SU-DHL-6 (cell line): ENCODE data around the gene RORB.

Source experiments
- H2AFZ ChIP-seq: fragments of 200-600 bp; sonication (generic); 2 replicates; pipeline ENCODE4 v1.6.1; 2014; ENCODE audit warnings: low read depth, mild to moderate bottlenecking, moderate library complexity, mixed read lengths, antibody characterized with exemption, low read length; ENCODE audit not compliant: severe bottlenecking
- H3F3A ChIP-seq: fragments of 200-600 bp; shearing (Covaris generic); 2 replicates; pipeline ENCODE4 v1.6.0; 2016; ENCODE audit warnings: antibody characterized with exemption, mild to moderate bottlenecking; ENCODE audit not compliant: insufficient read depth
- H3K27ac ChIP-seq: fragments of 200-600 bp; sonication (generic); 2 replicates; pipeline ENCODE4 v1.5.1; 2016; ENCODE audit warnings: low read depth, mild to moderate bottlenecking, low read length, moderate library complexity, mixed read lengths
- H3K27me3 ChIP-seq: fragments of 200-600 bp; sonication (generic), shearing (Covaris generic); 2 replicates; pipeline ENCODE4 v1.6.0; 2014; ENCODE audit warnings: mild to moderate bottlenecking, low read length
- H3K36me3 ChIP-seq: fragments of 200-600 bp; sonication (generic); 2 replicates; pipeline ENCODE4 v1.6.1; 2014; ENCODE audit warnings: mild to moderate bottlenecking, low read length, mixed read lengths
- H3K4me2 ChIP-seq: fragments of 300-600, 200-600 bp; shearing (Covaris generic), sonication (generic); 2 replicates; pipeline ENCODE4 v1.6.0; 2014; ENCODE audit warnings: low read length, low read depth, mild to moderate bottlenecking; ENCODE audit not compliant: poor library complexity, severe bottlenecking
- H3K4me3 ChIP-seq: fragments of 200-600 bp; sonication (generic); 2 replicates; pipeline ENCODE4 v1.5.1; 2014; ENCODE audit warnings: antibody characterized with exemption, low read length, mild to moderate bottlenecking, mixed read lengths; ENCODE audit not compliant: insufficient read depth, poor library complexity, severe bottlenecking
- H3K79me2 ChIP-seq: fragments of 200-600 bp; sonication (generic); 2 replicates; pipeline ENCODE4 v1.6.1; 2014; ENCODE audit warnings: mild to moderate bottlenecking, low read length, moderate library complexity; ENCODE audit not compliant: insufficient read depth
- H3K9ac ChIP-seq: fragments of 200-600 bp; sonication (generic); 2 replicates; pipeline ENCODE4 v1.7.0; 2014; ENCODE audit warnings: mild to moderate bottlenecking, low read length
- H3K9me2 ChIP-seq: fragments of 200-600 bp; sonication (generic); replicated peaks from 2 replicates; pipeline ENCODE4 v1.6.1; 2014; ENCODE audit warnings: low read length; ENCODE audit not compliant: insufficient read depth
- H3K9me3 ChIP-seq: fragments of 200-600 bp; sonication (generic); 2 replicates; pipeline ENCODE4 v1.6.1; 2014; ENCODE audit warnings: low read length, mixed read lengths; ENCODE audit not compliant: insufficient read depth
- H4K20me1 ChIP-seq: fragments of 200-600 bp; sonication (generic); 2 replicates; pipeline ENCODE4 v1.6.1; 2014; ENCODE audit warnings: low read depth, mild to moderate bottlenecking, antibody characterized with exemption, low read length, moderate library complexity, mixed read lengths
- CTCF ChIP-seq: fragments of 200-600 bp; sonication (generic); IDR thresholded peaks from one replicate; pipeline ENCODE4 v1.5.1; 2017; ENCODE audit warnings: antibody characterized with exemption, mild to moderate bottlenecking, low read length, moderate library complexity; ENCODE audit not compliant: insufficient read depth, poor library complexity, severe bottlenecking
- EZH2phosphoT487 ChIP-seq: fragments of 200-600 bp; sonication (generic), shearing (Covaris generic); conservative IDR thresholded peaks from 2 replicates; pipeline ENCODE4 v1.6.1; 2018; ENCODE audit warnings: mild to moderate bottlenecking, antibody characterized with exemption, low read length, moderate library complexity, mixed read lengths

RORB gene

GRCh38 chr9:74630228-74630627, 133.1 kb downstream of the RORB start:
- H3K9me2 ChIP-seq: no peaks in the 10 kb centered on the region
- TF ChIP-seq CTCF (no peak), EZH2phosphoT487 (no peak)
- H3K27ac ChIP-seq: no peak overlapping the region
- H3K36me3 ChIP-seq: no peaks in the 10 kb centered on the region
- H2AFZ ChIP-seq: no peak overlapping the region
- no peak overlapping the region for H3K9ac ChIP-seq
- no peaks in the 10 kb centered on the region for H4K20me1 ChIP-seq
- H3K9me3 ChIP-seq: no peaks in the 10 kb centered on the region
- no peak overlapping the region for H3K4me2 ChIP-seq
- no peaks in the 10 kb centered on the region for H3F3A ChIP-seq
- H3K27me3 ChIP-seq: no peaks in the 10 kb centered on the region
- no peak overlapping the region for H3K4me3 ChIP-seq
- no peaks in the 10 kb centered on the region for H3K79me2 ChIP-seq

GRCh38 chr9:74639112-74639511, 142.0 kb downstream of the RORB start:
- Histone ChIP-seq H3K79me2 (no peaks in the 10 kb centered on the region), H3K9me3 (no peaks in the 10 kb centered on the region)

GRCh38 chr9:74642376-74642775, 145.2 kb downstream of the RORB start:
- H3K9me2 ChIP-seq: no peaks in the 10 kb centered on the region
- H3K4me3 ChIP-seq: no peak overlapping the region
- H3K27ac ChIP-seq: no peak overlapping the region
- no peak overlapping the region for H3K4me2 ChIP-seq
- no peaks in the 10 kb centered on the region for H3F3A ChIP-seq
- no peak overlapping the region for H3K9ac ChIP-seq
- no peaks in the 10 kb centered on the region for H3K36me3 ChIP-seq
- no peaks in the 10 kb centered on the region for H3K9me3 ChIP-seq
- H3K79me2 ChIP-seq: no peaks in the 10 kb centered on the region
- no peak overlapping the region for H2AFZ ChIP-seq
- H4K20me1 ChIP-seq: no peaks in the 10 kb centered on the region
- no peak for TF ChIP-seq EZH2phosphoT487
- TF ChIP-seq CTCF: no peak
- H3K27me3 ChIP-seq: no peaks in the 10 kb centered on the region

More at GRCh38 chr9:74639112-74639511, 142.0 kb downstream of the RORB start:
- no peaks in the 10 kb centered on the region for H3F3A ChIP-seq
- H2AFZ ChIP-seq: no peak overlapping the region
- H3K9me2 ChIP-seq: no peaks in the 10 kb centered on the region
- no peak overlapping the region for H3K4me3 ChIP-seq
- TF ChIP-seq EZH2phosphoT487: no peak
- TF ChIP-seq CTCF: no peak
- H3K36me3 ChIP-seq: no peaks in the 10 kb centered on the region
- H3K27me3 ChIP-seq: no peaks in the 10 kb centered on the region
- no peak overlapping the region for H3K4me2 ChIP-seq
- no peak overlapping the region for H3K9ac ChIP-seq
- H4K20me1 ChIP-seq: no peaks in the 10 kb centered on the region
- H3K27ac ChIP-seq: no peak overlapping the region
